SIG-M5 (cell line): ENCODE results near the gene AHCYL2.
"Not testable (repeated sequence)": the region's sequence is repeated elsewhere in the genome, so short reads cannot be mapped to it uniquely, and the experiment has no call there.

ENCODE experiments used
- DNase-seq: peaks from one replicate; lab custom pipeline; 2025; lab: John Stamatoyannopoulos, UW

Gene AHCYL2

GRCh38 chr7:129285111-129285510, 60.3 kb downstream of the AHCYL2 start:
- no peak for DNase-seq

DNA sequence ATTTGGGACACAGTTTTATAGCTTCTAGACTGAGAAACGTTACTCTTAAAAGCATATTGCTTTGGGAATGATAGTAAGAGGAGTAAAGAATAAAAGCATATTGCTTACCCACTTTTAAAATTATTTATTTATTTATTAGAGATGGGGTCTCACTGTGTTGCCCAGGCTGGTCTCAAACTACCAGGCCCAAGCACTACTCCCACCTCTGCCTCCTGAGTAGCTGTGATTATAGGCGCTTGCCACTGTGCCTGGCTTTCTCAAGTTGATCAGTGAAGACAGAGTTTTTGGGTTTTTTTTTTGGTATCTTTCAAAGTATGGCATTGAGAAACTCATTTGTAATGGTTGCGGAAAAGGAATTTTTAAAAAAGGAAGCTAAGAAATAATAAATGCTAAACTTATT, 68.0 kb downstream of the AHCYL2 start:
- DNase-seq: no peak

DNA sequence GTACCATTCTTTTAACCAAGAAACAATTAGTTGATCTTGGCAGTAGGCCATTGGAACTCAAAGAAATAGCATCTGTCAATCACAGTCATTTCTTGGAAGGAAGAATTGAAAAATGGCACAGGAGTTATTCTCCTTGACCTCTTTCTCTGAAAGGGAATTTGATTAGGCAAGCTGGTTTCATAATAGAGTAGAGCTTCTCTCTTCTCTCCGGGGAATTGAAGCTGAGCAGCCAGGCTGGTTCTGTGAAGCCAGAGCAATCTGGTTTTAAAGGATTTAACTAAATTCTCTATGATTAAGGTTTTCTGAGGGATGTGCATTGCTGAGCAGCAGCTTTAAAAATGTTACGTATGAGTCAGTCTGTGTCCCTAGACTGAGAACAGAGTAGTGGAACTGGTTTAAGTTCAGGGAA, 70.2 kb downstream of the AHCYL2 start:
- DNase-seq: no peak

GRCh38 chr7:129298268-129298893, 73.6 kb downstream of the AHCYL2 start:
- no peak for DNase-seq

DNA sequence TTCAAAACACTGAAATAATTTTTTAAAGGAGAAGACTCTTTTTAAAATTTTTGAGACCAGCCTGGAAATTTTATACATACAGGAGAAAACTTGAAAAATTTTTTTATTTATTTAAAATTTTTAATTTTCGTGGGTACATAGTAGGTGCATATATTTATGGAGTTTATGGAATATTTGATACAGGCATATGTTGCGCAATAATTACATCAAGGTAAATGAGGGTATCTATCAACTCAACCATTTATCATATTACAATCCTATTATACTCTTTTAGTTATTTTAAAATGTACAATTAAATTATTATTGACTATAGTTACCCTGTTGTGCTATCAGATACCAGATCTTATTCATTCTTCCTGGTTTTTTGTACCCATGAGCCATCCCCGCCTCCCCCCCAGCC, 75.1 kb downstream of the AHCYL2 start:
- DNase-seq: no peak

GRCh38 chr7:129300299-129300698, 75.5 kb downstream of the AHCYL2 start:
- not testable (repeated sequence) for DNase-seq

DNA sequence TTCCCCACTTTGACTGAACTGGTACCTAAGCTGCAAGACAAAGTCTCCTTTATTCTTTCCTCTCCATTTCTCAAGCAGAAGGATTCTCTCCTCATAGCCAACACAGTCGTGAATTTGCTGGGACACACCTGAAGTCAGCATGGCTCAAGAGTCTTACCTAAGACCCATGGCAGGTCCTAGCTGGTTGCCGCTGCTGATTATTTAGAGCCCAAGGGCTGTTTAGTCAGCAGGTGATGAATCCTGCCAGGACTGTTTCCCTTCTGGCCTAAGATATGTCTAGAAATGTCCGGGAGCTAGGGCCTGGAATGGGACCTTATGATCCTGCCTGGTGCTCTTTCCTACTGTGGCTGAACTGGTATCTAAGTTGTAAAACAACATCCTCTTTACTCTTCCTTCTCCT, 82.8 kb downstream of the AHCYL2 start:
- DNase-seq: no peak

DNA sequence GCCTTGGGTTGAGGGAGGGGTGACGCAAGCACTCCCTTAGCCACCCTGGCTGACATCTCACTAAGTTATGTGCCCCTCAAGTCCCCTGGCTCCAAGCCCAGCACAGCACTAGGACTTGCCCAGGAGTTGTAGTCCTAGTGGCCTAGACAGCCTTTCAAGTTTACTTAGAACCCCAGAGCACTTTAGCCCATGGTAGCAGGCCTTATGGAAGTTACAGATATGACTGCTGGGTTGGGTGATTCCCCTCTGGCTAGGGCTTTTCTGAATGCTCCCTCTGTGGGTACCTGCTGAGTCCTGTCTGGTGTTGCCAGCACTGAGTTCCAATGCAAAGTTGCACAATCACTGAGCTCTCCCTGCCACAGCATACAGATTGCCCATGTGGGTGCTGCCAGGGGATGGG, 83.2 kb downstream of the AHCYL2 start:
- DNase-seq: no peak

DNA sequence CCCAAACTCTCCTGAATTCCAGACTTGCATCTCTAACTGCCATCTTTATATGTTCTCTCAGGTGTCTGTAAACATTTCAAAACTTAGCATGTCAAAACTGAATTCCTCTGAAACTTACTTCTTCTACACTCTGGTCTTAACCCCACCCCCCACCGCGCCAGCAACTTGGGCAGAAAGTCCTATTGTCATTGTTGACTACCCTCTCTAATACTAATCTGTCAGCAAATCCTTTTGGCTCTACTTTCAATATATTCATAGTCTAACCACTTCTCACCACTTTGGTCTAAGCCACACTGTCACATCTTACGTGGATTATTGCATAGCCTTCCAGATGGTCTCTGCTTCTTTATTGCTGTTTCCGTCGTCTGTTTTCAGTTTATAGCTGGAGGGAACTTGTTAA, 86.6 kb downstream of the AHCYL2 start:
- no peak for DNase-seq

GRCh38 chr7:129313282-129313681, 88.5 kb downstream of the AHCYL2 start:
- no peak for DNase-seq

- DNase-seq: no peak
Measured at GRCh38 chr7:129315960-129316359, 91.1 kb downstream of the AHCYL2 start.

- no peak for DNase-seq
Measured at GRCh38 chr7:129317450-129317849, 92.6 kb downstream of the AHCYL2 start.

- no peak for DNase-seq
Measured at GRCh38 chr7:129327076-129327475, 102.2 kb downstream of the AHCYL2 start.

- no peak for DNase-seq
Measured at GRCh38 chr7:129332254-129333035, 107.6 kb downstream of the AHCYL2 start.

DNA sequence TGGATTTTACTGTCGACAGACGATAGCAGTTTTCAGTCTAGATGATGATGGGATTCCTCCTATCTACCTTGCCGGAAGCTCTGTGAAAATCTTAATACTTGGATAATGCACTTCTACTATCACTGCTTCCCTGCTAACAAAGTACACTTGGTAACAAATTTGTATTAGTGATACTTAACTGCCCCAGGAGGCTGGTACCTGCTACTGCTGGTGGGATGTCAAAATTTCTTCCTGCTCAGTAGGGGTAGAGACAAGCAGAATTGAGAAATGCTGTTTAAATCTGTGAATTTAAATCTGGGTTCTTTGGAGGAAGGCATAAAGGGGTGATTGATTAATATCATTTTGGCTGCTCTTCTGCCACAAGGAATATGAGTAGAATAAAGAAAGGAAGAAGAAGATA, 109.6 kb downstream of the AHCYL2 start:
- no peak for DNase-seq

GRCh38 chr7:129338450-129338849, 113.6 kb downstream of the AHCYL2 start:
- DNase-seq: no peak

- DNase-seq: no peak
Measured at GRCh38 chr7:129341212-129341611, 116.4 kb downstream of the AHCYL2 start.

DNA sequence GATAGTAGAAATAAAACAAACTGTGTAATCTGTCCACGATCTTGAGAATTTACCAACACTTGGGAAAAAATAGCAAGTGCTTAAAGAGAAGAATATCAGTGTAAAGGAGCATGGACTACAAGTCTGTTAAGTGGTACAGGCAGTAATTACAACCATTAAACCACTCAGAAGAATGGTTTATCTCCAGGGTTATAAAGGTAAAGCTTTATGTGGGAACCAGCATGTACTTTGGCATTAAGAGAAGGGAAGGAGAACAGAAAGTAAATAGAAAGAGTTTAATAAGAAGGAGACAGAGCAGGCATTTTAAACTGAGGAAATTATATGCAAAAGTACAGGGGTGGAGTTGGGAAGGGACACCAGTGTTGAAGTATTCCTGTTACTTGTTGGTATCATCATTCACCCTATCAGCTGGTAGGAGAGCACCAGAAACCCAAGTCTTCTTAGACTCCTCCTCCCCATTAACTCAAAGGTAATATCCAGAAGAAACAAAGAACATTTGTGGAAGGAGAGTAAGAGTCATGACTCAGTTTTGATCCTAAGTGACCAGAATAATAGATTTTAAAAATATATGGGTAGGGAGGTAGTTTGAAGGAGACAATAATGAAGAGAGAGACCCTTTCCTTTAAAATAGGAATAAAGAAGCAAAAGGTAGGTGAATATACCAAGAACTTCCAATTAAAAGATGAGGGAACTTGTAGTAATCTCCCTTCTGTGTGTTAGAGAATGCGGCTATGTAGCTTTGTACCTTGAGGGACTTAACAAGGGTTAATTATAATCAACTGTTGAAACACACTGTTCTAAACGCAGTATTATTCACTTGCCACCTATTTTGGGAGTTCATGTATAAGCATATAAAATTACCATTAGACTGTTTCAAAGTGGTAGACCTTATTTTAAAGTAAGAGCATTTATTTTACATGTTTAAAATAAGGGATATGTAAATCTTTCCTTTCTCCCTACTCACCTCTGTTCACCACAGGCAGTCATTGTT, 117.3 kb downstream of the AHCYL2 start:
- DNase-seq: no peak

DNA sequence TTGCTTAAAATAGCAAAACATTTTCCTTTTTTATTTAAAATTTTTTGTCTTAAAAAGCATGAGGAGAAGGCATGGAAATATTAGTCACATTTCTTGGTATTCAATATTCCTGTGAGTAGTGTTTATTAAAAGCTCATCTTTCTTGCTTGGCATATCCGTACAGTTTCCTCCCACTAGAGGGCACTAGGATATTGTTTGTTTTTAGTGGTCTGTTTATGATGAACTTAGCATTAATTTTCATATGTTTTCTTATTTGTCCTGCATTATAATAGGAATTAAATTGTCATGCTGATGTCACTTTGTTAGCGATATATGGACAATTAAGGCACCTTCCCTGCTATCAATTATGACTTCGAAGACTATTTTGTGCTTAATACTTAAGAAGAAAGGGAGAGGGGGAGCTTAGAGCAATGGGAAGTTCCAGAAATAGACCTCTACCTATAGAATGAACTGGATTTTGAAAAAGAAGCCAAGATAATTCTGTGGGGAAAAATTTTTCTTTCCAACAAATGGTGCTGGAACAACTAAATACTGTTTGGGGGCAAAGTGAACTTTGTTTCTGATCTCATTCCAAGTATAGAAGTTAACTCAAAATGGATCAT, 118.4 kb downstream of the AHCYL2 start:
- DNase-seq: no peak

DNA sequence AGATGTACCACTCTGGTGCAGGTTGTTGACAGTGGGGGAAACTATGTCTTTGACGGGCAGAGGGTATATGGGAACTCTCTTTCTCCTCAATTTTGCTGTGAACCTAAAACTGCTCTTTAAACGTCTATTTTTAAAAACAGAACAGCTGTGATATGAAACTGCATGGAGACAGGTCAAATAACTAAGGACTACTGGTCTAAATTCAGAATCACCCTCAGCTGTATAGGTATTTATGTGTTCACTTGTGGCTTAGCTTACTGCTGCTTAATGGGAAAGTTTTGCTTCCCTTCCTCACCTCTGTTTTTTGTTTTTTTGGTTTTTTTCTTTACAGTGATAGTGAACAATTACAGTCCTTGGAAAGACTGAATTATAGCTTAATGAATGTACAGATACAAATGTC, 122.5 kb downstream of the AHCYL2 start:
- DNase-seq: no peak

- no peak for DNase-seq
Measured at GRCh38 chr7:129348023-129348740, 123.4 kb downstream of the AHCYL2 start.
